Astrocyte (in vitro differentiated cells and primary cell): ENCODE results near the gene TRIM10.

Source experiments
- CTCF ChIP-seq: IDR thresholded peaks from 2 replicates; pipeline ENCODE4 v1.5.1; 2011; ENCODE audit warnings: low read depth, mild to moderate bottlenecking, inconsistent platforms, low read length, moderate library complexity; ENCODE audit not compliant: insufficient read depth
- EZH2 ChIP-seq: IDR thresholded peaks from 2 replicates; pipeline ENCODE4 v1.6.1; 2012; ENCODE audit warnings: mild to moderate bottlenecking, low read length, inconsistent platforms; ENCODE audit not compliant: insufficient read depth

- TF ChIP-seq CTCF, result no peak
- no peak for TF ChIP-seq EZH2
Observed at GRCh38 chr6:30130179-30130679, 30.8 kb downstream of the TRIM10 start.
